NT2/D1 (cell line): ENCODE results near the gene ITGAE.
"Not testable (repeated sequence)": the region's sequence is repeated elsewhere in the genome, so short reads cannot be mapped to it uniquely, and the experiment has no call there.

Experiments
- DNase-seq: peaks from one replicate; pipeline ENCODE4 v3.0.0-alpha.2; 2011; ENCODE audit warnings: low read depth, low spot score
- H3K27me3 ChIP-seq: 2 replicates; pipeline ENCODE4 v1.6.0; 2011; ENCODE audit warnings: mild to moderate bottlenecking; ENCODE audit not compliant: insufficient read length, insufficient read depth
- H3K36me3 ChIP-seq: 2 replicates; pipeline ENCODE4 v1.6.1; 2011; ENCODE audit warnings: mild to moderate bottlenecking, low read length, mixed read lengths; ENCODE audit not compliant: insufficient read depth, insufficient read length
- H3K4me1 ChIP-seq: 2 replicates; pipeline ENCODE4 v1.5.1; 2011; ENCODE audit not compliant: insufficient read depth, insufficient read length
- H3K4me3 ChIP-seq: 2 replicates; pipeline ENCODE4 v1.5.1; 2011; ENCODE audit warnings: low read depth; ENCODE audit not compliant: insufficient read length
- H3K9ac ChIP-seq: 2 replicates; pipeline ENCODE4 v1.6.0; 2011; ENCODE audit warnings: low read depth; ENCODE audit not compliant: insufficient read length
- H3K9me3 ChIP-seq: 2 replicates; pipeline ENCODE4 v1.5.1; 2011; ENCODE audit warnings: mild to moderate bottlenecking, low read length; ENCODE audit not compliant: insufficient read depth
- SUZ12 ChIP-seq: IDR thresholded peaks from 2 replicates; pipeline ENCODE4 v1.6.1; 2011; ENCODE audit not compliant: insufficient read length, insufficient read depth; ENCODE audit errors: extremely low read depth
- YY1 ChIP-seq: IDR thresholded peaks from 2 replicates; pipeline ENCODE4 v1.6.1; 2011; ENCODE audit not compliant: insufficient read length, insufficient read depth
- ZNF274 ChIP-seq: IDR thresholded peaks from 2 replicates; pipeline ENCODE4 v1.6.1; 2011; ENCODE audit warnings: mild to moderate bottlenecking, low read depth, low read length

The ITGAE gene

GRCh38 chr17:3796822-3797170 lies 4.2 kb downstream of the ITGAE start:
- H3K9ac ChIP-seq: peak overlapping the region; percentile 3

DNA sequence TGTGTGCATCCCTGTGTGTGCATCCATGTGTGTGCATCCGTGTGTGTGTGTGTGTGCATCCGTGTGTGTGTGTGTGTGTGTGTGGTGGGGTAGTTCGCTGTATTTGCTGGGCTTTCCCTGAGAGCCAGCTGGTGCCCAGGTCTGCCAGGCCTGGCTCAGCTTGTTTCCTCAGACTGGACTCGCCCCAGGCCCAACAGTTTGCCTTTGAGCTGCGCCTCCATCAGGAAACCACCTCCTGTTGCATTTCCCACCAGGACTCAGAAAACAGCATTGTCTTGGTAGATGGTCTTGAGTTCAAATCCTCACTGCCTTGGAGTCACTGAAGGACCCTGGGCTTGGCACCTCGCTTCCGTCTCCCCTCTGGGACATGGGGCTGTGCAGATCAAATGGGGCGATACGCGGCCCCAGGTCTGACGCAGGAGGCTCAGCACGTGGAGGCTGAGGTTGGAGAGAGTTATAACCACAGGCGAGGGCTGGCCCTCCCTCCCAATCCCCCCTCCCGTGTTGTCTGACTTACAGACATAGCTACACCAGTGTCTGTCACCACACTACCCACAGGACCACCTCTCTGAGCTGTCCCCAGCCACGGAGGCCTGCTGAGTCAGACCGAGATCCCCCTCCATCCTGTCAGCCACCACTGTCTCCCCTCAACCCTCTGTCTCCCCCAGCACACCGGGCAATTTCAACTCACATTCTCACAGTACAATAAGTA lies 4.7 kb downstream of the ITGAE start:
- Histone ChIP-seq H3K9me3 (no peaks in the 10 kb centered on the region), H3K9ac (peak overlapping the region; percentile 3), H3K4me3 (no peak overlapping the region), H3K4me1 (peaks cover 15% of the 10 kb centered on the region), H3K36me3 (no peaks in the 10 kb centered on the region), H3K27me3 (no peaks in the 10 kb centered on the region)
- no peak for DNase-seq
- TF ChIP-seq ZNF274: no peak

More at GRCh38 chr17:3796822-3797170, 4.2 kb downstream of the ITGAE start:
- DNase-seq: no peak
- TF ChIP-seq YY1 (no peak), SUZ12 (no peak), ZNF274 (no peak)
- Histone ChIP-seq H3K27me3 (no peaks in the 10 kb centered on the region), H3K4me3 (no peak overlapping the region), H3K36me3 (peaks cover 3% of the 10 kb centered on the region), H3K4me1 (peaks cover 15% of the 10 kb centered on the region), H3K9me3 (no peaks in the 10 kb centered on the region)

GRCh38 chr17:3795390-3796102 lies 5.4 kb downstream of the ITGAE start:
- no peaks in the 10 kb centered on the region for H3K36me3 ChIP-seq
- no peaks in the 10 kb centered on the region for H3K9me3 ChIP-seq
- no peaks in the 10 kb centered on the region for H3K27me3 ChIP-seq
- no peak overlapping the region for H3K4me3 ChIP-seq
- peaks cover 13% of the 10 kb centered on the region for H3K4me1 ChIP-seq
- peak overlapping the region; percentile 50 for H3K9ac ChIP-seq
- DNase-seq: no peak
- no peak for TF ChIP-seq ZNF274
- no peak for TF ChIP-seq SUZ12
- no peak for TF ChIP-seq YY1

DNA sequence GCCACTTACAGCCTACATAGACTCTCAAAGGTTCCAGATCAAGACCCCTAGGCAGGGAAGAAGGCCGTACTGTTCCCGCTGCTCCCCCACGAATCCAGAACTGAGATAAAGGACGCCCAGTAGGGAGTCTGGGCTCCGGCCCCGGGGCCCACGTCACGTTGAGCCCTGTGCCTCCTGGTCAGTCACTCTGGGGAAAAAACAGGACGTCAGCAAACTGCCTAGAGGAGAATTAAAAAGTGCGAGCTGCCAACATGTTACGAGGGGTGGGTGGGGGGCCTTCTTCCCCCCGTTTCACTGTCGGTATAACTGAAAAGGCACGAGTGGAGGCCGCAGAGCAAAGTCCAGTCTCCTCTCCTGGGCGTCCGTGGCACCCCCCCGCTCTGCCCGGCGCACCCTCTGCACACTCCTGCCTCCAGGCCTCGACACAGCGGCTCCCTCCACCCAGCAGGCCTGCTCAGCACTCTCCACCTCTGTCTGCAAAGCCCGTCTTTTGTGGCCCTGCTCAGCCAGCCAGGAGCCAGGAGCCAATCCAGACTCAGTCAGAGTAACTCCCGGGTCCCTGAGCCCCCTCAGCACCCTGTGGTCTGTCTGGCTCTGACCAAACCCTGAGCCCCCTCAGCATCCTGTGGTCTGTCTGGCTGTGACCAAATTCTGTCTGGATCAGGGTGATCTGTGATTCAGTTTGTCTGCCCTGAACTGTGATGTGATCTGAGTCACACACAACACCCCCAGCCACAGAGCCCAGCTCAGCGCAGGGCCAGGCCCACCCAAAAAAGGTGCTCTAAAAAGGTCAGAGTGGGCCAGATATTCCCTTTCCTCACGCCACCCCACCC lies 6.2 kb downstream of the ITGAE start:
- no peaks in the 10 kb centered on the region for H3K36me3 ChIP-seq
- TF ChIP-seq ZNF274 (no peak), YY1 (no peak), SUZ12 (no peak)
- no peak overlapping the region for H3K9ac ChIP-seq
- no peak overlapping the region for H3K4me3 ChIP-seq
- H3K9me3 ChIP-seq: no peaks in the 10 kb centered on the region
- H3K27me3 ChIP-seq: no peaks in the 10 kb centered on the region
- DNase-seq: no peak
- peaks cover 13% of the 10 kb centered on the region for H3K4me1 ChIP-seq

DNA sequence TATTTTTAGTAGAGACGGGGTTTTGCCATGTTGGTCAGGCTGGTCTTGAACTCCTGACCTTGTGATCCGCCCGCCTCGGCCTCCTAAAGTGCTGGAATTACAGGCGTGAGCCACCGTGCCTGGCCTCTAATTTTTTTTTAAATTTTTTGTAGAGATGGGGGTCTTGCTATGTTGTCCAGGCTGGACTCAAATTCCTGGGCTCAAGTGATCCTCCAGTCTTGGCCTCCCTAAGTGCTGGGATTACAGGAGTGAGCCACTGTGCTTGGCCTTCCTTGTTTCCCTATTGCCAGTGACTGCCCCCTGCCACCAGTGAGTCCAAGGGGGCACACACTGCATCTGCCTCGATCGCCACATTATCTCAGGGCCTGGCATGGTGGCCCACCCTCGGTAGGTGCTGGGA lies 6.8 kb downstream of the ITGAE start:
- not testable (repeated sequence) for DNase-seq, H3K36me3 ChIP-seq, H3K9ac ChIP-seq, H3K9me3 ChIP-seq, H3K4me3 ChIP-seq, H3K27me3 ChIP-seq
- peaks cover 13% of the 10 kb centered on the region for H3K4me1 ChIP-seq

- H3K4me1 ChIP-seq: peaks cover 13% of the 10 kb centered on the region
- not testable (repeated sequence) for H3K9me3 ChIP-seq
Measured at GRCh38 chr17:3793258-3793657, 7.7 kb downstream of the ITGAE start.

GRCh38 chr17:3792481-3792880 lies 8.5 kb downstream of the ITGAE start:
- no peaks in the 10 kb centered on the region for H3K36me3 ChIP-seq
- H3K4me3 ChIP-seq: no peak overlapping the region
- H3K9me3 ChIP-seq: no peaks in the 10 kb centered on the region
- no peak overlapping the region for H3K9ac ChIP-seq
- TF ChIP-seq YY1 (no peak), ZNF274 (no peak), SUZ12 (no peak)
- H3K27me3 ChIP-seq: no peaks in the 10 kb centered on the region
- no peak for DNase-seq
- peaks cover 13% of the 10 kb centered on the region for H3K4me1 ChIP-seq

More at GRCh38 chr17:3793258-3793657, 7.7 kb downstream of the ITGAE start:
- not testable (repeated sequence) for DNase-seq, H3K9ac ChIP-seq, H3K27me3 ChIP-seq, H3K4me3 ChIP-seq, H3K36me3 ChIP-seq
